Measurements from ENCODE around the gene TSBP1.
"Not testable (repeated sequence)": the region's sequence is repeated elsewhere in the genome, so short reads cannot be mapped to it uniquely, and the experiment has no call there.

The TSBP1 gene

DNA sequence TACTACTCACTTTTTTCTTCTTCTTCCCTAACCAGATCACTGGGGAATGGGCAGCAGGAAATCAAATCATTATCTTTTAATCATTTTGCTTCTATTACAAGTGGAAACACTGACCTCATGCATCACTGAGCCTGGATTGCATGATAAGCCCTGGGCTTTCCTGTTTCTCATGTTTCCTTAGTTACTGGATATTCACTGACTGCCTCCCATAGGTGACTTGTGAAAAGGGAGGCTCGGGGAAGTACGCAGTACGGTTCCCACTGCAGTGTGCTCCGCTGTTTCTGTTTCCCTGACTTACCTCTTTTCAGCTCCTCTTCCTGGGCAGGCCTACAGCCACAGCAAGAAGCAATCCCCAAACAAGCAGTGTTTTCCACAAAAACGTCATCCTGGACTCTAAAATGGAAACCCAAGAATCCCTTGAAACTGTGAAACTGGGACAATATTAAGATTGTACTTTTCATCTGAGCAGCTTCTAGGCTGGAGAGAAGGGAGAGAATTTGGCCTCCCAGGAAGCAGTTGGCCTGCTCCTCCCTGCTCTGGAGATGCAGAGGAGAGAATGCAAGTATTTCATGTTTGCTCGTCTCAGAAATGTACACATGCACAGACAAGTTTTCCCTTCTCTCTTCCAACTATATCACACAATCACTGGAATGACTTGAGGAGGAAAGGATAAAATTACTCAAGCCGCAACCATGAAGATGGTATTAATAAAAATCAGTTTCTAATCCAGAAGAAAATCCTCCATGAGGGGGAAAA, 22.1 kb upstream of the TSBP1 start:
- no peak overlapping the region for H3K9ac ChIP-seq (ENCODE audit: low read depth, low read length)
- H3K9me3 ChIP-seq (ENCODE audit: control insufficient read depth, insufficient read depth, low read length): no peaks in the 10 kb centered on the region
- H3K36me3 ChIP-seq (ENCODE audit: insufficient read depth, low read length): no peaks in the 10 kb centered on the region
- no peaks in the 10 kb centered on the region for H3K4me1 ChIP-seq (ENCODE audit: insufficient read depth, low read length)

DNA sequence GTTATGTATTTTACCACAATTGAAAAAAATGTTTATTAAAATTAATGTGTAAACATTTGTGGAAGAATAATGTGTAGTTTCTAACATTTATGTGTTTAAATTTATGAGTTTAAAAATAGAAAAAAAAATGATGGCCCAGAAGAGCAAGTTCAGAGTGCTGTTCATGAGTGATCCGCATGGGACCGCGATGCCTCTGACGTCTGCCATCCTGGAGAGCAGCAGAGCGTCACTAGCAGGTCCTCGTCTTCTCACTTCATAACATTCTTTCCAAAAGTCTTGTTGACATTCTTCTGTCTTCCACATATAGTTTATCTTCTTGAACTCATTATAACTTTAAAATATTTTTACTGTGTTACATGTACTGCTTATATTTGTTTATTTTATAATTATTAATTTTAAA, 19.8 kb upstream of the TSBP1 start:
- H3K9ac ChIP-seq (ENCODE audit: low read depth, low read length): no peak overlapping the region
- H3K36me3 ChIP-seq (ENCODE audit: insufficient read depth, low read length): no peaks in the 10 kb centered on the region
- H3K4me1 ChIP-seq (ENCODE audit: insufficient read depth, low read length): no peaks in the 10 kb centered on the region
- H3K9me3 ChIP-seq (ENCODE audit: control insufficient read depth, insufficient read depth, low read length): no peaks in the 10 kb centered on the region

- H3K4me1 ChIP-seq (ENCODE audit: insufficient read depth, low read length): no peaks in the 10 kb centered on the region
- H3K9ac ChIP-seq (ENCODE audit: low read depth, low read length): no peak overlapping the region
- H3K36me3 ChIP-seq (ENCODE audit: insufficient read depth, low read length): no peaks in the 10 kb centered on the region
- H3K9me3 ChIP-seq (ENCODE audit: control insufficient read depth, insufficient read depth, low read length): no peaks in the 10 kb centered on the region
These were observed 16.1 kb upstream of the TSBP1 start for GRCh38 chr6:32387589-32388340.

DNA sequence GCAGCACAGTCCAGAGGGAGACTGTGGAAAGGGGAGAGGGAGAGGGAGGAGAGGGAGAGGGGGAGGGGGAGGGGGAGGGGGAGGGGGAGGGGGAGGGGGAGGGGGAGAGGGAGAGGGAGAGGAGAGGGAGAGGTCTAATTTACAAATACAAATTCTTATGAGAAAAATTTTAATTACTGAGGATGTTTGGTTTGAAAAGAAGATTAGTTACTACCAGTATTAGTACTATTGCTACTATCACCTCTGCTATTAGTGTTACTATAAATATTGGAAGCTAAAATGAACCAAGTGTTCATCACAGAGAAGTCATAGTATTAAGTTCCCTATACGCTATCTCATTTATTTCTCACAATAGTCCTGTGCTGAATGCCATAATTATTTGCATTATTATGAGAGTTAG, 14.3 kb upstream of the TSBP1 start:
- no peaks in the 10 kb centered on the region for H3K9me3 ChIP-seq (ENCODE audit: control insufficient read depth, insufficient read depth, low read length)

GRCh38 chr6:32382757-32383420, 11.2 kb upstream of the TSBP1 start:
- no peaks in the 10 kb centered on the region for H3K9me3 ChIP-seq (ENCODE audit: control insufficient read depth, insufficient read depth, low read length)
- no peak overlapping the region for H3K9ac ChIP-seq (ENCODE audit: low read depth, low read length)
- no peaks in the 10 kb centered on the region for H3K36me3 ChIP-seq (ENCODE audit: insufficient read depth, low read length)
- H3K4me1 ChIP-seq (ENCODE audit: insufficient read depth, low read length): no peaks in the 10 kb centered on the region

More for the DNA sequence above, 14.3 kb upstream of the TSBP1 start:
- H3K4me1 ChIP-seq (ENCODE audit: insufficient read depth, low read length): no peaks in the 10 kb centered on the region
- no peak overlapping the region for H3K9ac ChIP-seq (ENCODE audit: low read depth, low read length)
- H3K36me3 ChIP-seq (ENCODE audit: insufficient read depth, low read length): no peaks in the 10 kb centered on the region

DNA sequence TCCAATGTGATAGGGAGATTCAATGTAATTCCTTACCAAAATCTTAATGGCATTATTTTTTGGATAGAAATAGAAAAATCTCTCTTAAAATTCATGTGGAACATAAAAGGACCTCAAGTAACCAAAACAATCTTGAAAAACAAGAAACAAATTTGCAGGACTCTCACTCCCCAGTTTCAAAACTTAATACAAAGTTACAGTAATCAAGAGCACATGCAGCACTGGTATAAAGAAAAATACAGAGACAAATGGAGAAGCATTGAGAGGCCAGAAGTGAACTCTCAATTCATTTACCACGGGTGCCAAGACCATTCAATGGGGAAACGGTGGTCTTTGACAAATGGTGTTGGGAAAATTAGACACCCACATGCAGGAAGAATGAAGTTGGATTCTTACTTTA, 7.8 kb upstream of the TSBP1 start:
- Histone ChIP-seq H3K9ac (ENCODE audit: low read depth, low read length) (no peak overlapping the region), H3K9me3 (ENCODE audit: control insufficient read depth, insufficient read depth, low read length) (no peaks in the 10 kb centered on the region), H3K4me1 (ENCODE audit: insufficient read depth, low read length) (no peaks in the 10 kb centered on the region), H3K36me3 (ENCODE audit: insufficient read depth, low read length) (no peaks in the 10 kb centered on the region)

DNA sequence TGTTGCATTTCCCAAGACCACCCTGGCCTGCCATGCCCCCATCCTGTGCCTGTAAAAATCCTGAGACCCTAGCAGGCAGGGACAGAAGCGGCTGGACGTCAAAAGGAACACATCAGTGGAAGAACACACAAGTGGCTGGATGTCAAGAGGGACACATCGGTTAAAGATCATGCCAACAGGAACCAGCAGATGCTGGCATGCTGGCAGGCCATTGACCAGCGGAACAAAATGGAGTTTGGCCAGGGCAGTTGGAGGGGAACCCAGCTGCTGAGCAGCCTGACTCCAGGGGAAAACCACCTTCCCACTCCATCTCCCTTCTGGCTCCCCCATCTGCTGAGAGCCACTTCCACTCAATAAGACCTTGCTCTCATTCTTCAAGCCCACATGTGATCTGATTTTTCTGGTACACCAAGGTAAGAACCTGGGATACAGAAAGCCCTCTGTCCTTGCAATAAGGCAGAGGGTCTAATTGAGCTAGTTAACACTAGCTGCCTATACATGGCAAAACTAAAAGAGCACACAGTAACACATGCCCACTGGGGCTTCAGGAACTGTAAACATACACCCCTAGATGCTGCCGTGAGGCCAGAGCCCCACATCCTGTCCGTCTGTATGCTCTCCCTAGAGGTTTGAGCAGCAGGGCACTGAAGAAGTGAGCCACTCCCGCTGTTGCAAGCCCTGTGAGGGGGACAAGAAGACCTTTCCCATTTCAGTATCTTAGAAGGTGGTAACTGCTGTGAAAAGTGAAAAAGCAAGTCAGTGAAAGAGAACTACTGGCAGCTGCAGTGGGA, 4.2 kb upstream of the TSBP1 start:
- no peaks in the 10 kb centered on the region for H3K9me3 ChIP-seq (ENCODE audit: control insufficient read depth, insufficient read depth, low read length)
- H3K9ac ChIP-seq (ENCODE audit: low read depth, low read length): no peak overlapping the region
- H3K4me1 ChIP-seq (ENCODE audit: insufficient read depth, low read length): no peaks in the 10 kb centered on the region
- H3K36me3 ChIP-seq (ENCODE audit: insufficient read depth, low read length): no peaks in the 10 kb centered on the region

- H3K9me3 ChIP-seq (ENCODE audit: control insufficient read depth, insufficient read depth, low read length): no peaks in the 10 kb centered on the region
- H3K4me1 ChIP-seq (ENCODE audit: insufficient read depth, low read length): no peaks in the 10 kb centered on the region
- no peaks in the 10 kb centered on the region for H3K36me3 ChIP-seq (ENCODE audit: insufficient read depth, low read length)
- H3K9ac ChIP-seq (ENCODE audit: low read depth, low read length): no peak overlapping the region
These were observed 474 bp downstream of the TSBP1 start for GRCh38 chr6:32371229-32371628.

- Histone ChIP-seq H3K4me1 (ENCODE audit: insufficient read depth, low read length) (no peaks in the 10 kb centered on the region), H3K36me3 (ENCODE audit: insufficient read depth, low read length) (no peaks in the 10 kb centered on the region), H3K9me3 (ENCODE audit: control insufficient read depth, insufficient read depth, low read length) (no peaks in the 10 kb centered on the region), H3K9ac (ENCODE audit: low read depth, low read length) (no peak overlapping the region)
These were observed 1.2 kb downstream of the TSBP1 start for GRCh38 chr6:32370505-32370904.

- Histone ChIP-seq H3K36me3 (ENCODE audit: insufficient read depth, low read length) (no peaks in the 10 kb centered on the region), H3K9ac (ENCODE audit: low read depth, low read length) (no peak overlapping the region), H3K9me3 (ENCODE audit: control insufficient read depth, insufficient read depth, low read length) (no peaks in the 10 kb centered on the region), H3K4me1 (ENCODE audit: insufficient read depth, low read length) (no peaks in the 10 kb centered on the region)
These were observed 2.0 kb downstream of the TSBP1 start for GRCh38 chr6:32369660-32370059.

DNA sequence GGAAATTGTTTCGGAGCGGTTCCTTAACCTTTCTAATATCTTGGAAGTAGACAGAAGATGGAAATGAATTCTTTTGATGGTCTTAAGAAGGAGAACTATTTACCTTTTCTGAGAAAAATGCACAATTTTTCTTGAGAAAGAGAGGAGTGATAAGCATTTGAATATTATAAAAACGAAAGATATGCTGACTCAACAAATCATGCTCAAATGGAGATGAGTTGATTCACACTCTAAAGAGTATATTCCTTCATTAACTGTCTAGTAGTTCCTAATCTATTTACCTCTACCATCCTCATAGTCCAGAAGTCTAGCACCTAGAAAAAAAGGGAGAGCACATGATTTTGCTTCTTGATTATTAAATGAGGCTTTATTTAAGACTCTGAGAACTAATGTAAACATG, 4.1 kb downstream of the TSBP1 start:
- Histone ChIP-seq H3K9ac (ENCODE audit: low read depth, low read length) (no peak overlapping the region), H3K4me1 (ENCODE audit: insufficient read depth, low read length) (no peaks in the 10 kb centered on the region)

GRCh38 chr6:32359225-32359624, 12.5 kb downstream of the TSBP1 start:
- H3K36me3 ChIP-seq (ENCODE audit: insufficient read depth, low read length); H3K9ac ChIP-seq (ENCODE audit: low read depth, low read length): not testable (repeated sequence)

More for the DNA sequence above, 4.1 kb downstream of the TSBP1 start:
- no peaks in the 10 kb centered on the region for H3K9me3 ChIP-seq (ENCODE audit: control insufficient read depth, insufficient read depth, low read length)
- H3K36me3 ChIP-seq (ENCODE audit: insufficient read depth, low read length): no peaks in the 10 kb centered on the region

GRCh38 chr6:32358548-32358947, 13.2 kb downstream of the TSBP1 start:
- H3K36me3 ChIP-seq (ENCODE audit: insufficient read depth, low read length); H3K9me3 ChIP-seq (ENCODE audit: control insufficient read depth, insufficient read depth, low read length); H3K9ac ChIP-seq (ENCODE audit: low read depth, low read length): not testable (repeated sequence)

More at GRCh38 chr6:32359225-32359624, 12.5 kb downstream of the TSBP1 start:
- H3K4me1 ChIP-seq (ENCODE audit: insufficient read depth, low read length); H3K9me3 ChIP-seq (ENCODE audit: control insufficient read depth, insufficient read depth, low read length): not testable (repeated sequence)

GRCh38 chr6:32355018-32355417, 16.7 kb downstream of the TSBP1 start:
- no peaks in the 10 kb centered on the region for H3K9me3 ChIP-seq (ENCODE audit: control insufficient read depth, insufficient read depth, low read length)

More at GRCh38 chr6:32358548-32358947, 13.2 kb downstream of the TSBP1 start:
- not testable (repeated sequence) for H3K4me1 ChIP-seq (ENCODE audit: insufficient read depth, low read length)

More at GRCh38 chr6:32355018-32355417, 16.7 kb downstream of the TSBP1 start:
- Histone ChIP-seq H3K36me3 (ENCODE audit: insufficient read depth, low read length) (no peaks in the 10 kb centered on the region), H3K9ac (ENCODE audit: low read depth, low read length) (no peak overlapping the region), H3K4me1 (ENCODE audit: insufficient read depth, low read length) (no peaks in the 10 kb centered on the region)
